HCT116 (cell line): ENCODE data around the gene UPB1.

Source experiments
- ATF3 ChIP-seq: IDR thresholded peaks from 2 replicates; pipeline ENCODE4 v1.6.1; 2012
- CBX3 ChIP-seq: IDR thresholded peaks from 2 replicates; pipeline ENCODE4 v1.6.1; 2012; ENCODE audit warnings: low read depth
- EZH2phosphoT487 ChIP-seq: fragments of 200-600 bp; IDR thresholded peaks from 2 replicates; pipeline ENCODE4 v1.6.1; 2018; ENCODE audit warnings: antibody characterized with exemption, borderline replicate concordance
- POLR2A ChIP-seq: IDR thresholded peaks from 2 replicates; pipeline ENCODE4 v1.7.0; 2011; ENCODE audit warnings: borderline replicate concordance; ENCODE audit not compliant: insufficient read depth, insufficient read length; ENCODE audit errors: extremely low read depth
- POLR2AphosphoS5 ChIP-seq: IDR thresholded peaks from 2 replicates; pipeline ENCODE4 v1.6.1; 2011; ENCODE audit warnings: mild to moderate bottlenecking, low read depth, low read length, moderate library complexity
- RAD21 ChIP-seq: IDR thresholded peaks from 2 replicates; pipeline ENCODE4 v1.6.1; 2012; ENCODE audit warnings: low read depth, mild to moderate bottlenecking
- REST ChIP-seq: IDR thresholded peaks from 2 replicates; pipeline ENCODE4 v1.6.1; 2012; ENCODE audit warnings: low read depth
- SIN3A ChIP-seq: IDR thresholded peaks from 2 replicates; pipeline ENCODE4 v1.6.1; 2012; ENCODE audit warnings: low read depth
- TCF7L2 ChIP-seq: IDR thresholded peaks from 2 replicates; pipeline ENCODE4 v1.7.0; 2011; ENCODE audit warnings: borderline replicate concordance, inconsistent platforms; ENCODE audit not compliant: insufficient read depth, insufficient read length; ENCODE audit errors: extremely low read depth
- YY1 ChIP-seq: IDR thresholded peaks from 2 replicates; pipeline ENCODE4 v1.6.1; 2011; ENCODE audit warnings: low read length, low read depth, moderate library complexity, mild to moderate bottlenecking; ENCODE audit not compliant: insufficient replicate concordance; ENCODE audit errors: extremely low read depth
- ZNF274 ChIP-seq: fragments of 200-500 bp; sonication (Bioruptor generic); IDR thresholded peaks from 2 replicates; pipeline ENCODE4 v1.6.1; 2014; ENCODE audit warnings: mild to moderate bottlenecking, low read depth, low read length, inconsistent platforms
- TF ChIP-seq, protein P1 (sequence below), 3 experiments: fragments of 200-600 bp in 1 of 3; sonication (generic) in 1 of 3; IDR thresholded peaks in 2 of 3; conservative IDR thresholded peaks in 1 of 3; 2 replicates each; pipeline ENCODE4 v1.5.1; 2012 to 2017; ENCODE audit warnings: low read depth in 2 of 3, low read length in 2 of 3, antibody characterized with exemption in 1 of 3, borderline replicate concordance in 1 of 3, control low read depth in 1 of 3, mild to moderate bottlenecking in 1 of 3, mixed read lengths in 1 of 3, mixed run types in 1 of 3, moderate library complexity in 1 of 3; ENCODE audit not compliant: insufficient read depth in 1 of 3
- TF ChIP-seq, protein P2 (sequence below): IDR thresholded peaks from 2 replicates; pipeline ENCODE4 v1.6.1; 2012

DNA sequence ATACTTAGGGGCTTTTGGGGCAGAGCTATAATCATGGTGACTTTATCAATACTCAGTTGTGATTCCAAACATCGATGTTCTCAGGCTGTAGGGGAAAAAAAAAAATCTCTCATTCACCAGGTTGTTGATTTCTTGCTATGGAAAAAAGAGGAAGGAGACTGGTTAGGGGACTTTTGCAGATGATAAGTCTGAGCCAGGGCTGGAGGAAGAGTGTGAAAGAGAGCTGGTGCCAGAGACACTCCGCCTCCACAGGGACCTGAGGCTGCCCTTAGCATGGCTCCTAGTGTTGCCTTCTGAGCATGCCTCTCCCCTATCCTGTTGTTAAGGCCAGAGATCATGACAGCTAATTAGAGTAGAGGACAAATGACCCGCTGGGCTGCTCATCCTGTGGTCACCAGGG is 16.9 kb downstream of the UPB1 start:
- TF ChIP-seq, protein P1, sequence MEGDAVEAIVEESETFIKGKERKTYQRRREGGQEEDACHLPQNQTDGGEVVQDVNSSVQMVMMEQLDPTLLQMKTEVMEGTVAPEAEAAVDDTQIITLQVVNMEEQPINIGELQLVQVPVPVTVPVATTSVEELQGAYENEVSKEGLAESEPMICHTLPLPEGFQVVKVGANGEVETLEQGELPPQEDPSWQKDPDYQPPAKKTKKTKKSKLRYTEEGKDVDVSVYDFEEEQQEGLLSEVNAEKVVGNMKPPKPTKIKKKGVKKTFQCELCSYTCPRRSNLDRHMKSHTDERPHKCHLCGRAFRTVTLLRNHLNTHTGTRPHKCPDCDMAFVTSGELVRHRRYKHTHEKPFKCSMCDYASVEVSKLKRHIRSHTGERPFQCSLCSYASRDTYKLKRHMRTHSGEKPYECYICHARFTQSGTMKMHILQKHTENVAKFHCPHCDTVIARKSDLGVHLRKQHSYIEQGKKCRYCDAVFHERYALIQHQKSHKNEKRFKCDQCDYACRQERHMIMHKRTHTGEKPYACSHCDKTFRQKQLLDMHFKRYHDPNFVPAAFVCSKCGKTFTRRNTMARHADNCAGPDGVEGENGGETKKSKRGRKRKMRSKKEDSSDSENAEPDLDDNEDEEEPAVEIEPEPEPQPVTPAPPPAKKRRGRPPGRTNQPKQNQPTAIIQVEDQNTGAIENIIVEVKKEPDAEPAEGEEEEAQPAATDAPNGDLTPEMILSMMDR (IDR thresholded peaks at IDR 0.05 in 2 of 3, conservative IDR thresholded peaks at IDR 0.05 in 1 of 3; ENCODE audit: borderline replicate concordance in 1 of 3, insufficient read depth in 1 of 3, low read depth in 2 of 3, low read length in 2 of 3): no peak
- TF ChIP-seq YY1: no peak
- TF ChIP-seq POLR2AphosphoS5: no peak
- TF ChIP-seq ZNF274: no peak
- TF ChIP-seq RAD21: no peak
- no peak for TF ChIP-seq EZH2phosphoT487
- no peak for TF ChIP-seq POLR2A
- TF ChIP-seq, protein P2, sequence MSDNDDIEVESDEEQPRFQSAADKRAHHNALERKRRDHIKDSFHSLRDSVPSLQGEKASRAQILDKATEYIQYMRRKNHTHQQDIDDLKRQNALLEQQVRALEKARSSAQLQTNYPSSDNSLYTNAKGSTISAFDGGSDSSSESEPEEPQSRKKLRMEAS: no peak
- TF ChIP-seq ATF3: no peak
- TF ChIP-seq TCF7L2: no peak
- TF ChIP-seq REST: no peak
- no peak for TF ChIP-seq SIN3A
- TF ChIP-seq CBX3: no peak
